ENCODE data around the gene ILDR1. TPM values are rescaled to one million over a fixed set of nuclear protein-coding genes. Genes with fewer than 3 reads are reported as not detected.

ILDR1 gene
- total and polyA plus RNA-seq, 2 donors (not counting 3 experiments of a cell fraction or from before 2014, with no cell fraction given) = not detected

GRCh38 chr3:122031123-122031468, 9.0 kb upstream of the ILDR1 start:
- intact Hi-C loops (cut with micrococcal nuclease) = no loop called here
- no peaks in the 10 kb centered on the region for H3K79me2 ChIP-seq (ENCODE audit: control insufficient read depth, insufficient read depth, low read length)
- TF ChIP-seq CTCF (IDR thresholded peaks at IDR 0.05; ENCODE audit: extremely low read depth in 1 of 2, insufficient read depth in 1 of 2, low read depth in 1 of 2, low read length in 2 of 2) (no peak), EZH2 (IDR thresholded peaks at IDR 0.05; ENCODE audit: borderline replicate concordance, low read depth, low read length, severe bottlenecking) (no peak), GATA2 (IDR thresholded peaks at IDR 0.05; ENCODE audit: insufficient read depth, insufficient read length, low read depth, low read length) (no peak), POLR2AphosphoS5 (IDR thresholded peaks at IDR 0.05; ENCODE audit: insufficient read depth, low read depth, low read length) (no peak), JUN (IDR thresholded peaks at IDR 0.05; ENCODE audit: borderline replicate concordance, insufficient read depth, insufficient read length, low read depth) (no peak), MYC (IDR thresholded peaks at IDR 0.05; ENCODE audit: low read depth, low read length) (no peak), POLR2A (IDR thresholded peaks at IDR 0.05; ENCODE audit: low read depth, low read length) (no peak), MAX (IDR thresholded peaks at IDR 0.05; ENCODE audit: insufficient read depth, insufficient read length) (no peak), FOS (IDR thresholded peaks at IDR 0.05; ENCODE audit: borderline replicate concordance, insufficient read depth, low read length) (no peak)
- dilution Hi-C loops (cut with MboI; ENCODE audit: extremely low pct_ligation_motif_present, low sequenced_read_pairs) = no loop called here
- H3K36me3 ChIP-seq (ENCODE audit: control insufficient read depth in 2 of 2, extremely low read depth in 1 of 2, insufficient read depth in 2 of 2, low read length in 2 of 2) = no peaks in the 10 kb centered on the region
- no peak overlapping the region for H3K4me3 ChIP-seq (replicated peaks in 1 of 3; ENCODE audit: insufficient read depth in 1 of 3, low read depth in 1 of 3, low read length in 3 of 3)
- H2AFZ ChIP-seq (ENCODE audit: low read depth, low read length) = no peak overlapping the region
- no peaks in the 10 kb centered on the region for H4K20me1 ChIP-seq (replicated peaks; ENCODE audit: control insufficient read depth, extremely low read depth, insufficient read depth, low read length)
- H3K9me1 ChIP-seq (replicated peaks; ENCODE audit: control insufficient read depth, extremely low read depth, insufficient read depth, low read length) = no peaks in the 10 kb centered on the region
- ChIA-PET POLR2A (no interaction called here), CTCF (interaction anchor here (1.2 kb wide), 2 partner anchors 11 to 24 kb away, joined by 3 to 4 read pairs; partner anchors contain the start of gene CD86)
- BruUV-seq (replicated peaks) = no TSS peak
- no peak overlapping the region for H3K4me2 ChIP-seq (ENCODE audit: insufficient read depth, low read length)
- no peaks in the 10 kb centered on the region for H3K4me1 ChIP-seq (ENCODE audit: control insufficient read depth, extremely low read depth, insufficient read depth, low read length)
- FAIRE-seq (no peak), DNase-seq (ENCODE audit: low read depth, low spot score) (no peak)
- no peak overlapping the region for H3K27ac ChIP-seq (ENCODE audit: insufficient read depth, low read depth, low read length)
- peaks cover 1 to 6% of the 10 kb centered on the region in 2 experiments for H3K27me3 ChIP-seq (ENCODE audit: control insufficient read depth in 2 of 2, insufficient read depth in 2 of 2, low read length in 2 of 2)
- no peak overlapping the region for H3K9ac ChIP-seq (replicated peaks; ENCODE audit: extremely low read depth, insufficient read depth, low read length)
- H3K9me3 ChIP-seq (replicated peaks; ENCODE audit: control insufficient read depth, insufficient read depth, low read length) = no peaks in the 10 kb centered on the region
